Uterus (tissue), 4 donors: ENCODE measurements around the gene IGF2BP2. TPM values are rescaled to one million over a fixed set of nuclear protein-coding genes. Genes with fewer than 3 reads are reported as not detected.

ENCODE experiments used
- DNase-seq, 2 donors: peaks; one replicate each; pipeline ENCODE4 v3.0.0-alpha.2; 2019 to 2020
- H3K27ac ChIP-seq, 2 donors: fragments of 200-600 bp; sonication (generic); 1 replicate in 1 of 2; 2 replicates in 1 of 2; pipeline ENCODE4 v1.5.1; 2016 to 2018
- H3K27me3 ChIP-seq, 2 donors: fragments of 200-600 bp; sonication (generic); one replicate each; pipeline ENCODE4 v1.5.1; 2018 to 2019; ENCODE audit warnings: control low read depth in 1 of 2
- H3K36me3 ChIP-seq, 2 donors: fragments of 200-600 bp; sonication (generic); one replicate each; pipeline ENCODE4 v1.5.1; 2019; ENCODE audit warnings: control low read depth in 1 of 2
- H3K4me1 ChIP-seq, 2 donors: fragments of 200-600 bp; sonication (generic); one replicate each; pipeline ENCODE4 v1.5.1; 2018 to 2019; ENCODE audit warnings: control low read depth in 1 of 2
- H3K4me3 ChIP-seq, 2 donors: fragments of 200-600 bp; sonication (generic); 1 replicate in 1 of 2; 2 replicates in 1 of 2; pipeline ENCODE4 v1.5.1; 2018 to 2019; ENCODE audit warnings: mild to moderate bottlenecking in 1 of 2
- H3K9me3 ChIP-seq, 2 donors: fragments of 200-600 bp; sonication (generic); one replicate each; pipeline ENCODE4 v1.5.1; 2019; ENCODE audit warnings: control low read depth in 1 of 2
- CTCF ChIP-seq, 4 experiments: fragments of 200-600 bp in 2 of 4; fragments of 450-650 bp in 2 of 4; sonication (generic) in 2 of 4; IDR thresholded peaks; one replicate each; pipeline ENCODE4 v1.5.1; 2016 to 2019; ENCODE audit warnings: antibody characterized with exemption in 4 of 4, mild to moderate bottlenecking in 2 of 4, moderate library complexity in 1 of 4
- POLR2A ChIP-seq, 2 donors: fragments of 450-650 bp; IDR thresholded peaks; one replicate each; pipeline ENCODE4 v1.6.1; 2016; ENCODE audit warnings: antibody characterized with exemption in 2 of 2, mild to moderate bottlenecking in 1 of 2, moderate library complexity in 1 of 2
- intact Hi-C: fragments of 100-400 bp; cut with DNase I; formaldehyde crosslinking; loops from one replicate; pipeline ENCODE4 v1.15.1; 2023; ENCODE audit warnings: low total_unique reads
- total RNA-seq, 4 donors: library from RNA; depleted of rRNA in 3 of 4; stranded (reverse); fragments of >200 nt in 3 of 4; gene quantifications; one replicate each; pipeline versions ENCODE4 v1.1.0 to v1.2.4, GENCODE V29; 2014 to 2023
- donor health status: DM: yes; HTN: yes; CAD: no.

The IGF2BP2 gene
- total RNA-seq, 4 donors from 2014 or later = 2.9 to 65.6 (median 13.1) TPM

DNA sequence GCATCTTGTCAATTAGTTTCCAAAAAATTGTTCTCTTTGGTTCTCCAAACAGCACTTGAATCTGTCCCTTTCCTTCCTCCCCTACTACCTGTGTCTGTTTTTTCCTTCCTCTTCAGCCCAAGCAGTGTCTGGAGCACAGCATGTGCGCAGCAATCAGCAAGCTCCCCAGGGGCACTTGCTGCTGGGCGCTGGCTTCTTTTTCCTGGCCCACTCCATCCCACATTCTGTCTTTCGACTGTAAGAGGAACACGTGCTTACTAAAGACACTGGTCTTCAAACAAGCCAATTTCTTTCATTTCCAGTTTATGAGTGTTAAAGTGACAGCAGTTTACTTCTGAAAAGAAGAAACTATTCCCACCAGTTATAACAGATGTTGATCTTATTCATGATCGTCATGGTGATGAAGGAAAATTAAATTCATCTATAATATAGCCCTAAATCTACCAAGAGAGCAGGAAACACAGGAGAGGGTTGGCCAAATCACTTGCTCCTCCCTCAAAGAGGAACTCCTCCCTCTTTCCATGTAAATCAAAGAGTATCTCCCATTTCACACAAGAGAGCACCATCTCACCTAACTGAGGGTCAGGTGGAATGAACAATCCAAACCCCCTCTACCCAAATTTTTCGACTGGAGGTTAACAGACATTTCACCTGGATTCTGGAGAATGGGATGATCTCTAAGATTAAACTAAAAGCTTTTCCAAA lies 115.4 kb downstream of the IGF2BP2 start:
- intact Hi-C loops = no loop called here
- no peak overlapping the region for H3K27ac ChIP-seq
- H3K4me1 ChIP-seq = no peaks in the 10 kb centered on the region
- no peak for DNase-seq
- H3K36me3 ChIP-seq = no peaks in the 10 kb centered on the region
- no peaks in the 10 kb centered on the region for H3K9me3 ChIP-seq
- no peak overlapping the region for H3K4me3 ChIP-seq
- H3K27me3 ChIP-seq = no peaks in the 10 kb centered on the region
- TF ChIP-seq CTCF (IDR thresholded peaks at IDR 0.05) (no peak), POLR2A (IDR thresholded peaks at IDR 0.05) (no peak)

DNA sequence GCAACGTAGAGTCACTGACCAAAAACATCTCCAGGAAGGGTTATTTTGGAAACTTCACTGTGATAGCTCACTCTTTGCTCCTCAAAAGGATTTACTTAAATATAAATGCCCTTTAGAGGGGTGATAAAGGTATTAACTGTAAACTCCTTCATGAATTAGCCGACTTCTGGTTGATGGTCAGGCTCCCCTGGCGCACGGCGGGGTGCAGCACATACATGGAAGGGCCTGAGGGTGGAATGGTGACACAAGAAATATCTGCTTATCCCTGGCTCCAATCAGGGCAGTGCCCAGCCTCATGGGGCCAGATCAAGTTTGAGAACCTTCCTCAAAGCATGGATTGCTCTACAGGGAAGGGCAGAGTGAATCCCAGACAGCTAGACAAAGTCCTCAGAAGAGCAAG lies 116.5 kb downstream of the IGF2BP2 start:
- H3K4me1 ChIP-seq = no peaks in the 10 kb centered on the region
- no peaks in the 10 kb centered on the region for H3K27me3 ChIP-seq
- no peak for TF ChIP-seq POLR2A (IDR thresholded peaks at IDR 0.05)
- no peak for TF ChIP-seq CTCF (IDR thresholded peaks at IDR 0.05)
- no peak for DNase-seq
- no peak overlapping the region for H3K27ac ChIP-seq
- H3K4me3 ChIP-seq = no peak overlapping the region
- H3K9me3 ChIP-seq = no peaks in the 10 kb centered on the region
- H3K36me3 ChIP-seq = no peaks in the 10 kb centered on the region
- intact Hi-C loops = no loop called here

DNA sequence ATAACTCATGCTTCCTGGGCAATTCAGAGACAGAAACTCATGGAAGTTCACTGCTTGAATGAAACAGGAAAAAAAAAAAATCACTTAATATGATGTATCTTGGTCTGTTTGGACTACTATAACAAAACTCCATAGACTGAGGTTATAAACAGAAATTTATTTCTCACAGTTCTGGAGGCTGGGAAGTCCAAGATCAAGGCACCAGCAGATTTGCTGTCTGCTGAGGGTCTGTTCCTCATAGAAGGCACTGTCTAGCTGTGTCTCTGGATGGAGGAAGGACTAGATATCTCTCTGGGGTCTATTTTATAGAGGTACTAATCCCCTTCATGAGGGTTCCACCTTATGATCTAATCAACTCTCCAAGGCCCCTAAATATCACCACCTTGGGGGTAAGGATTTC lies 119.3 kb downstream of the IGF2BP2 start:
- TF ChIP-seq POLR2A (IDR thresholded peaks at IDR 0.05) (no peak), CTCF (IDR thresholded peaks at IDR 0.05) (no peak)
- no peaks in the 10 kb centered on the region for H3K27me3 ChIP-seq

GRCh38 chr3:185702262-185703225 lies 122.3 kb downstream of the IGF2BP2 start:
- DNase-seq = no peak
- Histone ChIP-seq H3K4me1 (no peaks in the 10 kb centered on the region), H3K9me3 (no peaks in the 10 kb centered on the region), H3K4me3 (no peak overlapping the region), H3K27me3 (no peaks in the 10 kb centered on the region), H3K36me3 (no peaks in the 10 kb centered on the region), H3K27ac (no peak overlapping the region)
- no peak for TF ChIP-seq CTCF (IDR thresholded peaks at IDR 0.05)
- TF ChIP-seq POLR2A (IDR thresholded peaks at IDR 0.05) = no peak
- intact Hi-C loops = no loop called here

More for the DNA sequence above, 119.3 kb downstream of the IGF2BP2 start:
- intact Hi-C loops = no loop called here
- H3K27ac ChIP-seq = no peak overlapping the region
- no peak overlapping the region for H3K4me3 ChIP-seq
- H3K4me1 ChIP-seq = no peaks in the 10 kb centered on the region
- no peaks in the 10 kb centered on the region for H3K9me3 ChIP-seq
- no peaks in the 10 kb centered on the region for H3K36me3 ChIP-seq
- no peak for DNase-seq
